Left lung (tissue), 10 donors: ENCODE results near the gene FOXP2. TPM values are rescaled to one million over a fixed set of nuclear protein-coding genes. Genes with fewer than 3 reads are reported as not detected.
"Not testable (repeated sequence)": the region's sequence is repeated elsewhere in the genome, so short reads cannot be mapped to it uniquely, and the experiment has no call there.

Experiments used
- ATAC-seq: fragments of 200-7000 bp; cut with Tn5 transposase; one replicate; pipeline ENCODE4 v1.9.1; 2020; ENCODE audit warnings: moderate library complexity
- DNase-seq, 4 donors: peaks; one replicate each; pipeline ENCODE4 v3.0.0-alpha.2; 2013 to 2020
- H3K27ac ChIP-seq, 2 donors: fragments of 200-600 bp; sonication (generic) in 1 of 2; one replicate each; pipeline versions ENCODE4 v1.5.0 to v1.8.0; 2020 to 2021
- H3K27me3 ChIP-seq, 2 donors: fragments of 200-600 bp; sonication (generic) in 1 of 2; one replicate each; pipeline versions ENCODE4 v1.5.0 to v1.8.0; 2020 to 2021
- H3K36me3 ChIP-seq, 2 donors: fragments of 200-600 bp; sonication (generic) in 1 of 2; one replicate each; pipeline versions ENCODE4 v1.5.0 to v1.8.0; 2020 to 2021
- H3K4me1 ChIP-seq, 2 donors: fragments of 200-600 bp; one replicate each; pipeline ENCODE4 v1.8.0; 2021
- H3K4me3 ChIP-seq, 2 donors: fragments of 200-600 bp; sonication (generic) in 1 of 2; one replicate each; pipeline versions ENCODE4 v1.5.0 to v1.8.0; 2020 to 2021; ENCODE audit warnings: mild to moderate bottlenecking in 1 of 2
- H3K9me3 ChIP-seq, 2 donors: fragments of 200-600 bp; sonication (generic) in 1 of 2; one replicate each; pipeline versions ENCODE4 v1.5.0 to v1.8.0; 2020 to 2021
- intact Hi-C, 2 donors: fragments of 100-400 bp; cut with DNase I; formaldehyde crosslinking; loops; one replicate each; pipeline versions ENCODE4 v1.11.2 to v1.14.2; 2022
- polyA plus RNA-seq, 6 donors: library from polyadenylated mRNA; unstranded; fragments of 120-200 nt; gene quantifications; one replicate each; pipeline ENCODE4 v1.2.1, GENCODE V29; 2013; ENCODE audit not compliant: insufficient read length in 6 of 6
- total RNA-seq, 2 donors: library from RNA; stranded (reverse); fragmentation: NEBNext Ultra II Directional; extraction: Animal tissue kit (Norgen Biotek cat#: 25700); gene quantifications; one replicate each; pipeline ENCODE4 v1.2.1, GENCODE V29; 2021
- TF ChIP-seq, protein P1 (sequence below), 2 donors: fragments of 200-600 bp; sonication (generic) in 1 of 2; IDR thresholded peaks; one replicate each; pipeline versions ENCODE4 v1.5.0 to v1.8.0; 2021; ENCODE audit warnings: antibody characterized with exemption in 2 of 2
- donor health status: DM: no; HTN: yes; CAD: no.
- donor health status: DM: no; HTN: no; CAD: no.

Gene FOXP2
- total and polyA plus RNA-seq, 8 donors, result 5.9 to 86.8 (median 50.3) TPM

GRCh38 chr7:114502454-114503254, 88.0 kb downstream of the FOXP2 start:
- Histone ChIP-seq H3K36me3 (no peaks in the 10 kb centered on the region), H3K4me1 (peaks cover 0 to 2% of the 10 kb centered on the region in 2 donors), H3K27ac (no peak overlapping the region), H3K27me3 (no peaks in the 10 kb centered on the region), H3K9me3 (no peaks in the 10 kb centered on the region), H3K4me3 (no peak overlapping the region)
- ATAC-seq (peak; percentile 76), DNase-seq (peak in 1 of 4 donors; percentile 34)
- TF ChIP-seq, protein P1, sequence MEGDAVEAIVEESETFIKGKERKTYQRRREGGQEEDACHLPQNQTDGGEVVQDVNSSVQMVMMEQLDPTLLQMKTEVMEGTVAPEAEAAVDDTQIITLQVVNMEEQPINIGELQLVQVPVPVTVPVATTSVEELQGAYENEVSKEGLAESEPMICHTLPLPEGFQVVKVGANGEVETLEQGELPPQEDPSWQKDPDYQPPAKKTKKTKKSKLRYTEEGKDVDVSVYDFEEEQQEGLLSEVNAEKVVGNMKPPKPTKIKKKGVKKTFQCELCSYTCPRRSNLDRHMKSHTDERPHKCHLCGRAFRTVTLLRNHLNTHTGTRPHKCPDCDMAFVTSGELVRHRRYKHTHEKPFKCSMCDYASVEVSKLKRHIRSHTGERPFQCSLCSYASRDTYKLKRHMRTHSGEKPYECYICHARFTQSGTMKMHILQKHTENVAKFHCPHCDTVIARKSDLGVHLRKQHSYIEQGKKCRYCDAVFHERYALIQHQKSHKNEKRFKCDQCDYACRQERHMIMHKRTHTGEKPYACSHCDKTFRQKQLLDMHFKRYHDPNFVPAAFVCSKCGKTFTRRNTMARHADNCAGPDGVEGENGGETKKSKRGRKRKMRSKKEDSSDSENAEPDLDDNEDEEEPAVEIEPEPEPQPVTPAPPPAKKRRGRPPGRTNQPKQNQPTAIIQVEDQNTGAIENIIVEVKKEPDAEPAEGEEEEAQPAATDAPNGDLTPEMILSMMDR (IDR thresholded peaks at IDR 0.05), result no peak
- intact Hi-C loops, result no loop called here

DNA sequence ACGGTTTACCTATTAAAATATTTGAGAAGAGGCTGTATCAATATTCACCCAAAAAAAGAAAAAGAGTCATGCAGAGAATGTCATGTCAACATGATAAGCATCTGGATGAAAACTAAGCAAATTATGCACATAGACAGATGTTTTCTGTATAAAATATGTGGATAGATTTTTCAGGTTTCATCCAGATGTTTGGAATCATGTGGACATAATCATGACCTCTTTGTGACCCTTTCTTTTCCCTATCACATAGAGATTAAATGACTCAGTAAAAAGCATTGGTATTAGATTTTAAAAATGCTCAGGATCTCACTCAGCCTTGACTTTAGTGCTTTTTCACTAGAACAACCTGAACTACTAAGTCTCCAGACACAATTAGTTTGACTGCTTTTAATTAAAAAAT, 90.0 kb downstream of the FOXP2 start:
- TF ChIP-seq, protein P1 (IDR thresholded peaks at IDR 0.05), result no peak
- no peaks in the 10 kb centered on the region for H3K36me3 ChIP-seq
- no peak overlapping the region for H3K27ac ChIP-seq
- no peak overlapping the region for H3K4me3 ChIP-seq
- ATAC-seq (no peak), DNase-seq (no peak)
- no peaks in the 10 kb centered on the region for H3K9me3 ChIP-seq
- intact Hi-C loops, result no loop called here
- H3K4me1 ChIP-seq, result peaks cover 0 to 2% of the 10 kb centered on the region in 2 donors
- no peaks in the 10 kb centered on the region for H3K27me3 ChIP-seq

- Histone ChIP-seq H3K9me3 (no peaks in the 10 kb centered on the region), H3K4me3 (no peak overlapping the region), H3K27me3 (no peaks in the 10 kb centered on the region), H3K4me1 (peaks cover 0 to 2% of the 10 kb centered on the region in 2 donors), H3K27ac (no peak overlapping the region), H3K36me3 (no peaks in the 10 kb centered on the region)
- TF ChIP-seq, protein P1 (IDR thresholded peaks at IDR 0.05), result no peak
- DNase-seq (peak in 1 of 4 donors; percentile 33), ATAC-seq (no peak)
- intact Hi-C loops, result no loop called here
These were observed 92.8 kb downstream of the FOXP2 start for GRCh38 chr7:114507381-114507780.

GRCh38 chr7:114508086-114508485, 93.5 kb downstream of the FOXP2 start:
- Histone ChIP-seq H3K9me3 (no peaks in the 10 kb centered on the region), H3K4me1 (no peaks in the 10 kb centered on the region), H3K27me3 (no peaks in the 10 kb centered on the region), H3K36me3 (no peaks in the 10 kb centered on the region), H3K4me3 (no peak overlapping the region), H3K27ac (no peak overlapping the region)
- DNase-seq, result peak in 1 of 4 donors; percentile 19
- intact Hi-C loops, result no loop called here
- peak; percentile 31 for ATAC-seq
- TF ChIP-seq, protein P1 (IDR thresholded peaks at IDR 0.05), result no peak

DNA sequence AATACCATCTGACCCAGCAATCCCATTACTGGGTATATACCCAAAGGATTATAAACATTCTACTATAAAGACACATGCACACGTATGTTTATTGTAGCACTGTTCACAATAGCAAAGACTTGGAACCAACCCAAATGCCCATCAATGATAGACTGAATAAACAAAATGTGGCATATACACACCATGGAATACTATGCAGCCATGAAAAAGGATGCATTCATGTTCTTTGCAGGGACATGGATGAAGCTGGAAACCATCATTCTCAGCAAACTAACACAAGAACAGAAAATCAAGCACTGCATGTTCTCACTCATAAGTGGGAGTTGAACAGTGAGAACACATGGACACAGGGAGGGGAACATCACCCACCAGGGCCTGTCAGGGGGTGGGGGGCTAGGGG, 96.2 kb downstream of the FOXP2 start:
- H3K27me3 ChIP-seq, DNase-seq, H3K36me3 ChIP-seq, intact Hi-C loops, ATAC-seq, H3K27ac ChIP-seq, H3K4me3 ChIP-seq, H3K9me3 ChIP-seq, H3K4me1 ChIP-seq: not testable (repeated sequence)
